HCT116 (cell line): ENCODE measurements around the gene ZMYND11. TPM values are rescaled to one million over a fixed set of nuclear protein-coding genes. Genes with fewer than 3 reads are reported as not detected.

Source experiments
- ATAC-seq: fragments of 200-7000 bp; cut with Tn5 transposase; 2 replicates; pipeline ENCODE4 v1.9.1; 2020; ENCODE audit warnings: mild to moderate bottlenecking, moderate library complexity
- BruUV-seq: library from RNA; stranded (reverse); fragments of 400-500 nt; replicated peaks from 2 replicates; lab custom pipeline; 2021; lab: Mats Ljungman, UMichigan
- CTCF ChIA-PET: fragments of 300-600 bp; sonication (Branson Sonifier 250); formaldehyde crosslinking; loops from one replicate; lab custom pipeline; 2021; ENCODE audit warnings: antibody characterized with exemption; lab: Charles Lee
- POLR2A ChIA-PET: fragments of 300-600, 350-600 bp; sonication (Branson Sonifier 250); formaldehyde crosslinking; loops from one replicate; lab custom pipeline; 2021; ENCODE audit warnings: antibody characterized with exemption; lab: Charles Lee
- RAD21 ChIA-PET, 2 experiments: fragments of 300-600 bp; sonication (Branson Sonifier 250); formaldehyde crosslinking; loops; one replicate each; lab custom pipeline; 2023; ENCODE audit warnings: low total read pairs in 2 of 2; ENCODE audit not compliant: uncharacterized antibody in 2 of 2, unreplicated experiment in 2 of 2, low non-redundant PET in 1 of 2; lab: Charles Lee
- DNase-seq: peaks from one replicate; pipeline ENCODE4 v3.0.0-alpha.2; 2010; ENCODE audit warnings: low read depth, low spot score
- H2AFZ ChIP-seq: fragments of 200-600 bp; shearing (Covaris generic), sonication (generic); 2 replicates; pipeline ENCODE4 v1.6.1; 2017; ENCODE audit warnings: low read depth, mixed run types, mixed read lengths, antibody characterized with exemption, low read length; ENCODE audit not compliant: poor library complexity, severe bottlenecking
- H3K27ac ChIP-seq: 2 replicates; pipeline ENCODE4 v1.5.1; 2012; ENCODE audit warnings: low read depth, low read length
- H3K27me3 ChIP-seq: fragments of 200-600 bp; sonication (generic); 2 replicates; pipeline ENCODE4 v1.6.1; 2016; ENCODE audit warnings: mixed run types, low read length, mixed read lengths; ENCODE audit not compliant: insufficient read depth
- H3K36me3 ChIP-seq, 2 experiments: fragments of 200-500 bp in 1 of 2; fragments of 200-600 bp in 1 of 2; sonication (Bioruptor generic) in 1 of 2; sonication (generic) in 1 of 2; 2 replicates each; pipeline versions ENCODE4 v1.5.1 to v1.6.1; 2014 to 2016; ENCODE audit warnings: low read length in 2 of 2, inconsistent platforms in 1 of 2, mixed read lengths in 1 of 2, mixed run types in 1 of 2; ENCODE audit not compliant: insufficient read depth in 2 of 2, control insufficient read depth in 1 of 2
- H3K4me1 ChIP-seq, 2 experiments: fragments of 200-600 bp in 1 of 2; sonication (generic) in 1 of 2; 2 replicates each; pipeline versions ENCODE4 v1.5.1 to v1.6.1; 2012 to 2017; ENCODE audit warnings: low read length in 2 of 2, inconsistent platforms in 1 of 2, mild to moderate bottlenecking in 1 of 2, mixed read lengths in 1 of 2, mixed run types in 1 of 2, moderate library complexity in 1 of 2; ENCODE audit not compliant: insufficient read depth in 2 of 2, control insufficient read depth in 1 of 2
- H3K4me2 ChIP-seq: fragments of 200-600 bp; sonication (generic); 2 replicates; pipeline ENCODE4 v1.6.1; 2017; ENCODE audit warnings: mixed run types, low read length, mixed read lengths
- H3K4me3 ChIP-seq, 2 experiments: fragments of 200-600 bp in 1 of 2; sonication (generic) in 1 of 2; replicated peaks in 1 of 2; 2 replicates each; pipeline ENCODE4 v1.5.1; 2011 to 2016; ENCODE audit warnings: low read length in 2 of 2, control low read depth in 1 of 2, low read depth in 1 of 2, mild to moderate bottlenecking in 1 of 2, mixed read lengths in 1 of 2, mixed run types in 1 of 2
- H3K79me2 ChIP-seq: fragments of 200-600 bp; sonication (generic); 2 replicates; pipeline ENCODE4 v1.6.1; 2017; ENCODE audit warnings: mild to moderate bottlenecking, mixed run types, low read length, moderate library complexity, mixed read lengths; ENCODE audit not compliant: insufficient read depth
- H3K9ac ChIP-seq: fragments of 200-600 bp; sonication (generic); 2 replicates; pipeline ENCODE4 v1.6.1; 2016; ENCODE audit warnings: low read length, mixed read lengths
- H3K9me2 ChIP-seq: fragments of 200-600 bp; sonication (generic), shearing (Covaris generic); 2 replicates; pipeline ENCODE4 v1.6.1; 2017; ENCODE audit warnings: mixed run types, mild to moderate bottlenecking, moderate library complexity; ENCODE audit not compliant: insufficient read depth
- H3K9me3 ChIP-seq, 2 experiments: fragments of 200-500 bp in 1 of 2; fragments of 200-600 bp in 1 of 2; sonication (Bioruptor generic) in 1 of 2; sonication (generic) in 1 of 2; 2 replicates each; pipeline ENCODE4 v1.6.1; 2014 to 2017; ENCODE audit warnings: low read length in 2 of 2, mixed read lengths in 2 of 2, inconsistent platforms in 1 of 2, low read depth in 1 of 2, mild to moderate bottlenecking in 1 of 2, mixed run types in 1 of 2, moderate library complexity in 1 of 2; ENCODE audit not compliant: control insufficient read depth in 1 of 2, insufficient read depth in 1 of 2
- H4K20me1 ChIP-seq: fragments of 200-600 bp; sonication (generic), shearing (Covaris generic); 2 replicates; pipeline ENCODE4 v1.6.1; 2017; ENCODE audit warnings: mixed run types, mild to moderate bottlenecking, moderate library complexity; ENCODE audit not compliant: insufficient read depth
- ATF3 ChIP-seq: IDR thresholded peaks from 2 replicates; pipeline ENCODE4 v1.6.1; 2012
- FOSL1 ChIP-seq: IDR thresholded peaks from 2 replicates; pipeline ENCODE4 v1.6.1; 2012; ENCODE audit warnings: low read depth
- JUND ChIP-seq: IDR thresholded peaks from 2 replicates; pipeline ENCODE4 v1.6.1; 2012
- SIN3A ChIP-seq: IDR thresholded peaks from 2 replicates; pipeline ENCODE4 v1.6.1; 2012; ENCODE audit warnings: low read depth
- ZBTB33 ChIP-seq: IDR thresholded peaks from 2 replicates; pipeline ENCODE4 v1.6.1; 2011; ENCODE audit warnings: mild to moderate bottlenecking, low read length, moderate library complexity; ENCODE audit not compliant: insufficient replicate concordance; ENCODE audit errors: extremely low read depth
- ZFX ChIP-seq: fragments of 450-650 bp; IDR thresholded peaks from 2 replicates; pipeline ENCODE4 v1.6.1; 2017
- intact Hi-C: fragments of 100-400 bp; cut with micrococcal nuclease; formaldehyde crosslinking; loops from 2 replicates; pipeline ENCODE4 v1.10.0; 2022
- total RNA-seq: library from RNA; stranded (reverse); gene quantifications from one replicate; pipeline ENCODE4 v1.2.1, GENCODE V29; 2021; ENCODE audit not compliant: unreplicated experiment

Gene ZMYND11
- total RNA-seq, 1 experiment from 2014 or later = 28.3 TPM

- CTCF ChIA-PET = no interaction called here
Observed at GRCh38 chr10:129810-130209, 5.4 kb upstream of the ZMYND11 start.

More at GRCh38 chr10:129810-130209, 5.4 kb upstream of the ZMYND11 start:
- H4K20me1 ChIP-seq = no peaks in the 10 kb centered on the region
- H3K27ac ChIP-seq = no peak overlapping the region
- H3K9me2 ChIP-seq = no peaks in the 10 kb centered on the region
- H2AFZ ChIP-seq = no peak overlapping the region
- H3K4me3 ChIP-seq = no peak overlapping the region
- ChIA-PET POLR2A (no interaction called here), RAD21 (no interaction called here)
- no peaks in the 10 kb centered on the region for H3K27me3 ChIP-seq
- H3K79me2 ChIP-seq = no peaks in the 10 kb centered on the region
- no TSS peak for BruUV-seq
- H3K9me3 ChIP-seq = no peaks in the 10 kb centered on the region
- no peak for TF ChIP-seq JUND
- no peak for TF ChIP-seq ZFX
- no peak for TF ChIP-seq FOSL1
- no peak for TF ChIP-seq ATF3
- TF ChIP-seq SIN3A = no peak
- no peak for TF ChIP-seq ZBTB33
- H3K36me3 ChIP-seq = no peaks in the 10 kb centered on the region
- H3K4me1 ChIP-seq = peaks cover 11 to 20% of the 10 kb centered on the region in 2 experiments
- no peak for ATAC-seq
- H3K4me2 ChIP-seq = no peak overlapping the region
- no peak for DNase-seq
- no peak overlapping the region for H3K9ac ChIP-seq
- intact Hi-C loops = no loop called here
